Stimulated activated CD8-positive, alpha-beta memory T cell treated with anti-CD3 and anti-CD28 coated beads, Interleukin-7, amount 100 ng/mL, for 4 hours (primary cell): Measurements from ENCODE around the gene ATG9B.

Experiments
- DNase-seq, 2 donors: peaks; one replicate each; pipeline ENCODE4 v3.0.0-alpha.2; 2020; ENCODE audit warnings: low read depth in 2 of 2

The ATG9B gene

GRCh38 chr7:151003572-151003971 is 20.7 kb downstream of the ATG9B start:
- no peak for DNase-seq

- no peak for DNase-seq
Measured at GRCh38 chr7:151001546-151001945, 22.7 kb downstream of the ATG9B start.

- no peak for DNase-seq
Measured at GRCh38 chr7:151000897-151001495, 23.3 kb downstream of the ATG9B start.

GRCh38 chr7:150999497-151000230 is 24.6 kb downstream of the ATG9B start:
- no peak for DNase-seq

GRCh38 chr7:150999001-150999400 is 25.3 kb downstream of the ATG9B start:
- DNase-seq: no peak

GRCh38 chr7:150998341-150998740 is 26.0 kb downstream of the ATG9B start:
- no peak for DNase-seq

GRCh38 chr7:150997817-150998216 is 26.5 kb downstream of the ATG9B start:
- no peak for DNase-seq

- DNase-seq: no peak
Measured at GRCh38 chr7:150997075-150997511, 27.2 kb downstream of the ATG9B start.

- no peak for DNase-seq
Measured at GRCh38 chr7:150996376-150997074, 27.8 kb downstream of the ATG9B start.

GRCh38 chr7:150994838-150995510 is 29.3 kb downstream of the ATG9B start:
- no peak for DNase-seq

- no peak for DNase-seq
Measured at GRCh38 chr7:150994141-150994837, 30.0 kb downstream of the ATG9B start.

GRCh38 chr7:150993511-150993910 is 30.8 kb downstream of the ATG9B start:
- no peak for DNase-seq

- DNase-seq: no peak
Measured at GRCh38 chr7:150992833-150993302, 31.4 kb downstream of the ATG9B start.

GRCh38 chr7:150992051-150992640 is 32.1 kb downstream of the ATG9B start:
- no peak for DNase-seq

GRCh38 chr7:150990416-150991186 is 33.7 kb downstream of the ATG9B start, which contains the start of gene NOS3:
TSS of gene NOS3 (plus strand) at chr7:150991017. CDS start at chr7:150993804, 2,787 bp downstream.
- no peak for DNase-seq

- no peak for DNase-seq
Measured at GRCh38 chr7:150989456-150989855, 34.8 kb downstream of the ATG9B start.

GRCh38 chr7:150988230-150989226 is 35.8 kb downstream of the ATG9B start:
- DNase-seq: peak in 1 of 2 donors; percentile 57

- no peak for DNase-seq
Measured at GRCh38 chr7:150986556-150986955, 37.7 kb downstream of the ATG9B start.

- no peak for DNase-seq
Measured at GRCh38 chr7:150986099-150986512, 38.2 kb downstream of the ATG9B start.
